ENCODE results near the gene MOGAT1.
"Not testable (repeated sequence)": the region's sequence is repeated elsewhere in the genome, so short reads cannot be mapped to it uniquely, and the experiment has no call there.

DNA sequence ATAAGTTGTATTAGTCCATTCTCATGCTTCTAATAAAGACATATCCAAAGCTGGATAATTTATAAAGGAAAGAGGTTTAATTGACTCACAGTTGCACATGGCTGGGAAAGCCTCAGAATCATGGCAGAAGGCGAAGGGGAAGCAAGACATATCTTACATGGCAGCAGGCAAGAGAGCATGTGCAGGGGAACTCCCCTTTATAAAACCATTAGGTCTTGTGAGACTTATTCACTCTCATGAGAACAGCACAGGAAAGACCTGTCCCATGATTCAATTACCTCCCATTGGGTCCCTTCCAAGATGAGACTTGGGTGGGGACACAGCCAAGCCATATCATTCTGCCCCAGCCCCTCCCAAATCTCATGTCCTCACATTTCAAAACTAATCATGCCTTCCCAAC, 48.3 kb downstream of the MOGAT1 start:
- TF ChIP-seq RCOR1 (IDR thresholded peaks at IDR 0.05; ENCODE audit: insufficient replicate concordance, low read length); POLR2A (IDR thresholded peaks at IDR 0.05; ENCODE audit: low read depth, low read length): not testable (repeated sequence)
